Mesothelial cell of epicardium (in vitro differentiated cells): Measurements from ENCODE around the gene UBALD1. TPM values are rescaled to one million over a fixed set of nuclear protein-coding genes. Genes with fewer than 3 reads are reported as not detected.
"Not testable (repeated sequence)": the region's sequence is repeated elsewhere in the genome, so short reads cannot be mapped to it uniquely, and the experiment has no call there.

Source experiments
- DNase-seq, 2 experiments: peaks; one replicate each; pipeline ENCODE4 v3.0.0; 2021; ENCODE audit warnings: low spot score in 2 of 2; ENCODE audit not compliant: unreplicated experiment in 2 of 2
- H3K27ac Mint-ChIP-seq: 2 replicates; pipeline ENCODE4 v1.8.0; 2021; ENCODE audit warnings: mixed read lengths
- H3K27me3 Mint-ChIP-seq: 2 replicates; pipeline ENCODE4 v1.8.0; 2021; ENCODE audit warnings: low read depth, mixed read lengths
- H3K36me3 Mint-ChIP-seq: 2 replicates; pipeline ENCODE4 v1.8.0; 2021; ENCODE audit warnings: mixed read lengths
- H3K4me1 Mint-ChIP-seq: 2 replicates; pipeline ENCODE4 v1.8.0; 2021; ENCODE audit warnings: mixed read lengths
- H3K4me3 Mint-ChIP-seq: 2 replicates; pipeline ENCODE4 v1.8.0; 2021; ENCODE audit warnings: mild to moderate bottlenecking, moderate library complexity, mixed read lengths
- H3K9me3 Mint-ChIP-seq: 2 replicates; pipeline ENCODE4 v1.8.0; 2021; ENCODE audit warnings: mixed read lengths
- total RNA-seq: library from RNA; stranded (reverse); gene quantifications from 3 replicates; pipeline ENCODE4 v1.2.1, GENCODE V29; 2021
- TF ChIP-seq, protein P1 (sequence below): fragments of 200-600 bp; sonication (generic); IDR thresholded peaks from one replicate; pipeline ENCODE4 v1.5.0; 2021; ENCODE audit warnings: antibody characterized with exemption; ENCODE audit not compliant: unreplicated experiment

The UBALD1 gene
- total RNA-seq, 1 donor from 2014 or later: 59.3 TPM

DNA sequence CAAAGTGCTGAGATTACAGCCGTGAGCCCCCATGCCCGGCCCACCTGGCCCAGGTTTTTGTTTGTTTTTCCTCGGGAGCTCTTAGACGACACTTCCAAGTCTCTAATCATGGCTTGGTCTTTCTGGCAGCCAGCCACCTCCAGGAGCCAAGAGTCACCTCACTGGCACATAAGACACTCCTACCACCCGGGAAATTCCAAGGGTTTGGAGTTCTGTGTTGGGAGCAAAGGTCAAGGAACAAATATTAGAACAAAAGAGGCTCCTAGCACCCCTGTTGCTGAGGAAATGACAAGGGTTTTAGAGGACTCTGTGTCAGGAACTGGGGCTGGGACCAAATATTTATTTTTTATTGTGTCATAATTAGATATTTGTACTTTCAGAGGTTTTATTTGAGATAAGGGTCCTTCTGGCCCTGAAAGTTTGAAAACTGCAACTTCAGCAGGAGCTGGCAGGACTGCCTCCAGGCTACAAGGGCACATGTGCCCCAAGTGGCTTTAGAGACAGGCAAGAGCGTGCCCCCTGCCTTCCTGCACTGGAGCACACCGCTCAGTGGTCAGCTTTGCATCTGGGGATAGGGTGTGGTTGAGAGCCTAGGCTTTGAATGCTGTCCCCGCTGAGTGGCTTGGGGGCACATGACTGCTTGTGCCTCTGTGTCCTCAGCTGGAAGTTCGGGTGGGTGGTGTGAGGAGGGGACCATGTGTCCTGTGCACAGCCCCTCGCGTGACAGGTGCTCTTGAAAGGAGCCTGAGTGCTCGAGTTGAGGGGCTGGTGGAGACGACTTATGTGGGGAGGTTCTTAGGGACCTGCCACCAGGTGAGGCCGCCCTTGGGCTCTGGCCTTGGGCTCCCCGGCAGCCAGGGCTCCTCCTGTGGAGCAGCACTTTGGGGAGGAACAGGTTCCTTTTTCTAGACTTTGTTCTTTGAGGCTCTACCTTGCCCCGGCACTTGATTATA is 39.6 kb upstream of the UBALD1 start:
- H3K27me3 Mint-ChIP-seq: no peaks in the 10 kb centered on the region
- H3K27ac Mint-ChIP-seq: no peak overlapping the region
- DNase-seq: no peak
- peaks cover 27% of the 10 kb centered on the region for H3K36me3 Mint-ChIP-seq
- TF ChIP-seq, protein P1, sequence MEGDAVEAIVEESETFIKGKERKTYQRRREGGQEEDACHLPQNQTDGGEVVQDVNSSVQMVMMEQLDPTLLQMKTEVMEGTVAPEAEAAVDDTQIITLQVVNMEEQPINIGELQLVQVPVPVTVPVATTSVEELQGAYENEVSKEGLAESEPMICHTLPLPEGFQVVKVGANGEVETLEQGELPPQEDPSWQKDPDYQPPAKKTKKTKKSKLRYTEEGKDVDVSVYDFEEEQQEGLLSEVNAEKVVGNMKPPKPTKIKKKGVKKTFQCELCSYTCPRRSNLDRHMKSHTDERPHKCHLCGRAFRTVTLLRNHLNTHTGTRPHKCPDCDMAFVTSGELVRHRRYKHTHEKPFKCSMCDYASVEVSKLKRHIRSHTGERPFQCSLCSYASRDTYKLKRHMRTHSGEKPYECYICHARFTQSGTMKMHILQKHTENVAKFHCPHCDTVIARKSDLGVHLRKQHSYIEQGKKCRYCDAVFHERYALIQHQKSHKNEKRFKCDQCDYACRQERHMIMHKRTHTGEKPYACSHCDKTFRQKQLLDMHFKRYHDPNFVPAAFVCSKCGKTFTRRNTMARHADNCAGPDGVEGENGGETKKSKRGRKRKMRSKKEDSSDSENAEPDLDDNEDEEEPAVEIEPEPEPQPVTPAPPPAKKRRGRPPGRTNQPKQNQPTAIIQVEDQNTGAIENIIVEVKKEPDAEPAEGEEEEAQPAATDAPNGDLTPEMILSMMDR: no peak
- H3K9me3 Mint-ChIP-seq: no peaks in the 10 kb centered on the region
- H3K4me1 Mint-ChIP-seq: no peaks in the 10 kb centered on the region
- H3K4me3 Mint-ChIP-seq: no peak overlapping the region

DNA sequence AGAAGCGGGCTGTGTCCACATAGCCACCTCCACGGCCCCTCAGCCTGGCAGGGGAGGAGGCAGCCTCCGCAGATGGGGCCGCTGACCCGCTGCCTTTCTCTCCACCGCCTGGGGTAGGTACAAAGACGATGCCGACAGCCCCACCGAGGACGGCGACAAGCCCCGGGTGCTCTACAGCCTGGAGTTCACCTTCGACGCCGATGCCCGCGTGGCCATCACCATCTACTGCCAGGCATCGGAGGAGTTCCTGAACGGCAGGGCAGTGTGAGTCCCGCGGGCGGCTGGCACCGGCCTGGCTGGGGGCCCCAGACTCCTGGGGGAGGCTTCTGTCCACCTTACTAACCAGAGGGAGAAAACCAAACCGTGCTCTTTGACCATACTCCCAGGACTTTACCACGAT is 37.9 kb upstream of the UBALD1 start:
- H3K36me3 Mint-ChIP-seq: peaks cover 34% of the 10 kb centered on the region
- no peak overlapping the region for H3K27ac Mint-ChIP-seq
- H3K4me1 Mint-ChIP-seq: no peaks in the 10 kb centered on the region
- peaks cover 3% of the 10 kb centered on the region for H3K9me3 Mint-ChIP-seq
- no peak for DNase-seq
- no peak overlapping the region for H3K4me3 Mint-ChIP-seq
- TF ChIP-seq, protein P1: no peak
- no peaks in the 10 kb centered on the region for H3K27me3 Mint-ChIP-seq

DNA sequence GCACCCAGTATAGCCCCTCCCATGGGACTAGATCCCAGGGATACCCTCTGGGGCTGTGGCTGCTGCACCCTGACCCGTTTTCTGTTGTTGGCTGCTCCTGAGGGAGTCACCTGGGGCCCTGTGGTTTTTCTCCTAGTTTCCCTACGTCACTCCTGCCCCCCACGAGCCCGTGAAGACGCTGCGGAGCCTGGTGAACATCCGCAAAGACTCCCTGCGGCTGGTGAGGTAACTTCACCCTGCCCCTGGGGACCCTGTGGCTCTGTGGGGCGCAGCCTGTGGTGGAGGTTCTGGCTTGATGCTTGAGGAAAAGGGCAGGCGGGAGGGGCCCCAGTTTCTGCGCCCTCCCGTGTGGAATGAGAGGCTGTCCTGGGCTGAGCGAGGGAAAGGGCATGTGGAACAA is 37.1 kb upstream of the UBALD1 start:
- no peak for DNase-seq
- Mint-ChIP-seq H3K27me3 (no peaks in the 10 kb centered on the region), H3K4me3 (no peak overlapping the region), H3K4me1 (no peaks in the 10 kb centered on the region), H3K27ac (no peak overlapping the region), H3K36me3 (peaks cover 37% of the 10 kb centered on the region), H3K9me3 (peaks cover 3% of the 10 kb centered on the region)
- TF ChIP-seq, protein P1: no peak

DNA sequence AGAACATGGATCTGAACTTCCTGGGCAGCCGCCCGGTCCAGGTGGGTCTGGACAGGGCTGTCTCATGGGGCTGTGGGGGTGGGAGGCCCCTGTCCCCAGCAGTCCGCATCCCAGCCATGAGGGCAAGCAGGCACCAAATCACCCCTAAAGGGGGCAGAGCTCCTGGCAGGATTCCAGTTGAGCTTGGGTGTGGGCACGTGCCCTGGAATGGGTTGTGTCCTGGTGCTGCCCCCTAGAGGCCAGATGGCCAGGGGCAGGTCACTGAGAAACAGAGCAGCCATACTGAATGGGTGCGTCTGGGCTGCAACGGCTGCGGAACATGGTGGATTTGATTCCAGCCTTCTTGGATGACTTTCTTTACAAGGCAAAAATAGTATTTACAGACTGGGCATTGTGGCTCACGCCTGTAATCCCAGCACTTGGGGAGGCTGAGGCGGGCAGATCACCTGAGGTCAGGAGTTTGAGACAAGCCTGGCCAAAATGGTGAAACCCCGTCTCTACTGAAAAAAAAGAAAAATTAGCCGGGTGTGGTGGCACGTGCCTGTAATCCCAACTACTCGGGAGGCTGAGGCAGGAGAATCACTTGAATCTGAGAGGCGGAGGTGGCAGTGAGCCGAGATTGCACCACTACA is 35.9 kb upstream of the UBALD1 start:
- H3K27me3 Mint-ChIP-seq, H3K4me3 Mint-ChIP-seq, H3K9me3 Mint-ChIP-seq, H3K27ac Mint-ChIP-seq, H3K4me1 Mint-ChIP-seq: not testable (repeated sequence)
- DNase-seq: peak in 1 of 2 experiments; percentile 58
- peaks cover 36% of the 10 kb centered on the region for H3K36me3 Mint-ChIP-seq
- TF ChIP-seq, protein P1: peak; percentile 71

DNA sequence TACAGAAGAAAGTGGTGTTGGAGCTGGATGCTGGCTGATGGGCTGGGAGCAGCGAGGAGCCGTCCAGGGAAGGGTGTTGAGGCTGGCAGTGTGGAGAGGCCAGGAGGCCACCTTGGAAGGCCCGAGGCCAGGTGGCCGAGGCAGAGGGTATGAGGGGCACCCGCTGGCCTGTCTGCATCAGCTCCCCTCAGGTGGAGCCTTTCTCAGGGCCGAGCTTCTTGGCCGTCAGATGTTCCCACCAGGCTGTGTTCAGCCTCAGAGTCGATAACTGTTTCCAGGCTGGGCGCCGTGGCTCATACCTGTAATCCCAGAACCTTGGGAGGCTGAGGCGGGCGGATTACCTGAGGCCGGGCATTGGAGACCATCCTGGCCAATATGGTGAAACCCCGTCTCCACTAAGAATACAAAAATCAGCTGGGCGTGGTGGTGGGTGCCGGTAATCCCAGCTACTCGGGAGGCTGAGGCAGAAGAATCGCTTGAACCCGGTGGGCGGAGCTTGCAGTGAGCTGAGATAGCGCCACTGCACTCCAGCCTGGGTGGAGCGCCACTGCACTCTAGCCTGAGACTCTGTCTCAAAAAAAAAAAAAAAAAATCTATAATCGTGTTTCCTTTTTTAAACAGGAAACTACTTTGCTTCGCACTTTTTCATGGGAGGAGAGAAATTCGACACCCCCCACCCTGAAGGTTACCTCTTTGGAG is 35.2 kb upstream of the UBALD1 start:
- Mint-ChIP-seq H3K27ac (no peak overlapping the region), H3K36me3 (peaks cover 40% of the 10 kb centered on the region), H3K4me1 (no peaks in the 10 kb centered on the region), H3K9me3 (peaks cover 3% of the 10 kb centered on the region), H3K27me3 (no peaks in the 10 kb centered on the region), H3K4me3 (no peak overlapping the region)
- TF ChIP-seq, protein P1: no peak
- no peak for DNase-seq
